H1 (cell line): Measurements from ENCODE around the gene NUBP2.

Experiments used
- BRCA1 ChIP-seq: IDR thresholded peaks from 2 replicates; pipeline ENCODE4 v1.6.1; 2012; ENCODE audit warnings: low read depth, low read length, improper control_type of control experiment
- CREB1 ChIP-seq: IDR thresholded peaks from 2 replicates; pipeline ENCODE4 v1.6.1; 2012; ENCODE audit warnings: inconsistent platforms
- EGR1 ChIP-seq: IDR thresholded peaks from 2 replicates; pipeline ENCODE4 v1.6.1; 2011; ENCODE audit warnings: low read depth, low read length, borderline replicate concordance
- POLR2A ChIP-seq, 2 experiments: IDR thresholded peaks; 1 replicate in 1 of 2; 2 replicates in 1 of 2; pipeline ENCODE4 v1.6.1; 2011; ENCODE audit warnings: low read depth in 2 of 2, low read length in 2 of 2, mild to moderate bottlenecking in 2 of 2; ENCODE audit errors: control extremely low read depth in 1 of 2
- POLR2AphosphoS5 ChIP-seq: IDR thresholded peaks from 2 replicates; pipeline ENCODE4 v1.6.1; 2011; ENCODE audit warnings: low read depth, low read length
- RAD21 ChIP-seq, 2 experiments: IDR thresholded peaks in 1 of 2; conservative IDR thresholded peaks in 1 of 2; 2 replicates each; pipeline ENCODE4 v1.6.1; 2011; ENCODE audit warnings: low read depth in 2 of 2, low read length in 2 of 2, improper control_type of control experiment in 1 of 2, inconsistent platforms in 1 of 2, mild to moderate bottlenecking in 1 of 2, moderate library complexity in 1 of 2
- RNF2 ChIP-seq: fragments of 200-900, 300-1000 bp; sonication (generic); IDR thresholded peaks from 2 replicates; pipeline ENCODE4 v1.7.1; 2016; ENCODE audit warnings: borderline replicate concordance, low read depth, mild to moderate bottlenecking, antibody characterized with exemption, low read length; ENCODE audit not compliant: poor library complexity, severe bottlenecking; ENCODE audit errors: missing control alignments
- TAF1 ChIP-seq: IDR thresholded peaks from 2 replicates; pipeline ENCODE4 v1.6.1; 2011; ENCODE audit warnings: mild to moderate bottlenecking, low read depth, low read length
- TF ChIP-seq, protein P1 (sequence below), 3 experiments: IDR thresholded peaks; 1 replicate in 2 of 3; 2 replicates in 1 of 3; pipeline versions ENCODE4 v1.5.1 to v1.6.1; 2011; ENCODE audit warnings: low read length in 3 of 3, mild to moderate bottlenecking in 3 of 3, inconsistent platforms in 2 of 3, low read depth in 1 of 3, moderate library complexity in 1 of 3; ENCODE audit not compliant: insufficient read depth in 1 of 3; ENCODE audit errors: control extremely low read depth in 1 of 3
- TF ChIP-seq, protein P2 (sequence below): IDR thresholded peaks from 2 replicates; pipeline ENCODE4 v1.6.1; 2012; ENCODE audit warnings: low read length, inconsistent platforms

- TF ChIP-seq RNF2, result no peak
- TF ChIP-seq CREB1, result no peak
- no peak for TF ChIP-seq TAF1
- TF ChIP-seq, protein P1, sequence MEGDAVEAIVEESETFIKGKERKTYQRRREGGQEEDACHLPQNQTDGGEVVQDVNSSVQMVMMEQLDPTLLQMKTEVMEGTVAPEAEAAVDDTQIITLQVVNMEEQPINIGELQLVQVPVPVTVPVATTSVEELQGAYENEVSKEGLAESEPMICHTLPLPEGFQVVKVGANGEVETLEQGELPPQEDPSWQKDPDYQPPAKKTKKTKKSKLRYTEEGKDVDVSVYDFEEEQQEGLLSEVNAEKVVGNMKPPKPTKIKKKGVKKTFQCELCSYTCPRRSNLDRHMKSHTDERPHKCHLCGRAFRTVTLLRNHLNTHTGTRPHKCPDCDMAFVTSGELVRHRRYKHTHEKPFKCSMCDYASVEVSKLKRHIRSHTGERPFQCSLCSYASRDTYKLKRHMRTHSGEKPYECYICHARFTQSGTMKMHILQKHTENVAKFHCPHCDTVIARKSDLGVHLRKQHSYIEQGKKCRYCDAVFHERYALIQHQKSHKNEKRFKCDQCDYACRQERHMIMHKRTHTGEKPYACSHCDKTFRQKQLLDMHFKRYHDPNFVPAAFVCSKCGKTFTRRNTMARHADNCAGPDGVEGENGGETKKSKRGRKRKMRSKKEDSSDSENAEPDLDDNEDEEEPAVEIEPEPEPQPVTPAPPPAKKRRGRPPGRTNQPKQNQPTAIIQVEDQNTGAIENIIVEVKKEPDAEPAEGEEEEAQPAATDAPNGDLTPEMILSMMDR (IDR thresholded peaks at IDR 0.05; ENCODE audit: control extremely low read depth in 1 of 3, insufficient read depth in 1 of 3, low read depth in 1 of 3, low read length in 3 of 3), result no peak
- no peak for TF ChIP-seq EGR1
- TF ChIP-seq POLR2A (IDR thresholded peaks at IDR 0.05; ENCODE audit: control extremely low read depth in 1 of 2, low read depth in 2 of 2, low read length in 2 of 2), result no peak
- no peak for TF ChIP-seq BRCA1
- TF ChIP-seq POLR2AphosphoS5, result no peak
- TF ChIP-seq, protein P2, sequence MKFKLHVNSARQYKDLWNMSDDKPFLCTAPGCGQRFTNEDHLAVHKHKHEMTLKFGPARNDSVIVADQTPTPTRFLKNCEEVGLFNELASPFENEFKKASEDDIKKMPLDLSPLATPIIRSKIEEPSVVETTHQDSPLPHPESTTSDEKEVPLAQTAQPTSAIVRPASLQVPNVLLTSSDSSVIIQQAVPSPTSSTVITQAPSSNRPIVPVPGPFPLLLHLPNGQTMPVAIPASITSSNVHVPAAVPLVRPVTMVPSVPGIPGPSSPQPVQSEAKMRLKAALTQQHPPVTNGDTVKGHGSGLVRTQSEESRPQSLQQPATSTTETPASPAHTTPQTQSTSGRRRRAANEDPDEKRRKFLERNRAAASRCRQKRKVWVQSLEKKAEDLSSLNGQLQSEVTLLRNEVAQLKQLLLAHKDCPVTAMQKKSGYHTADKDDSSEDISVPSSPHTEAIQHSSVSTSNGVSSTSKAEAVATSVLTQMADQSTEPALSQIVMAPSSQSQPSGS, result no peak
- no peak for TF ChIP-seq RAD21 (IDR thresholded peaks at IDR 0.05 in 1 of 2, conservative IDR thresholded peaks at IDR 0.05 in 1 of 2; ENCODE audit: low read depth in 2 of 2, low read length in 2 of 2)
Observed at GRCh38 chr16:1764971-1765370, 17.8 kb upstream of the NUBP2 start.
